Aorta (tissue), 5 donors: ENCODE data around the gene LRTM1. TPM values are rescaled to one million over a fixed set of nuclear protein-coding genes. Genes with fewer than 3 reads are reported as not detected.

ENCODE experiments used
- ATAC-seq: fragments of 200-7000 bp; cut with Tn5 transposase; one replicate; pipeline ENCODE4 v1.9.1; 2022; ENCODE audit warnings: moderate library complexity; ENCODE audit not compliant: low FRiP score
- DNase-seq, 2 donors: peaks; one replicate each; pipeline ENCODE4 v3.0.0-alpha.2; 2020
- H3K27ac ChIP-seq, 2 donors: one replicate each; pipeline ENCODE4 v1.5.1; 2013; ENCODE audit warnings: low read length in 2 of 2, mild to moderate bottlenecking in 2 of 2, moderate library complexity in 2 of 2, control low read depth in 1 of 2, inconsistent platforms in 1 of 2, low read depth in 1 of 2
- H3K27me3 ChIP-seq, 2 donors: one replicate each; pipeline ENCODE4 v1.6.1; 2013; ENCODE audit warnings: control low read depth in 1 of 2, low read length in 1 of 2, mild to moderate bottlenecking in 1 of 2, moderate library complexity in 1 of 2; ENCODE audit not compliant: insufficient read depth in 2 of 2, control insufficient read depth in 1 of 2
- H3K36me3 ChIP-seq, 2 donors: one replicate each; pipeline ENCODE4 v1.6.1; 2013; ENCODE audit warnings: control low read depth in 1 of 2, low read length in 1 of 2, mild to moderate bottlenecking in 1 of 2; ENCODE audit not compliant: insufficient read depth in 2 of 2, control insufficient read depth in 1 of 2
- H3K4me1 ChIP-seq, 2 donors: one replicate each; pipeline ENCODE4 v1.6.1; 2013; ENCODE audit warnings: low read length in 2 of 2, control low read depth in 1 of 2, mild to moderate bottlenecking in 1 of 2, moderate library complexity in 1 of 2; ENCODE audit not compliant: insufficient read depth in 2 of 2, control insufficient read depth in 1 of 2
- H3K4me3 ChIP-seq, 2 donors: one replicate each; pipeline ENCODE4 v1.5.1; 2013; ENCODE audit warnings: low read length in 2 of 2, control low read depth in 1 of 2, mild to moderate bottlenecking in 1 of 2
- H3K9me3 ChIP-seq: one replicate; pipeline ENCODE4 v1.6.1; 2013; ENCODE audit warnings: mild to moderate bottlenecking, low read length; ENCODE audit not compliant: control insufficient read depth
- WGBS, 2 donors: extraction: QIAGEN DNeasy Blood & Tissue Kit; methylation state at CpG; one replicate each; pipeline ENCODE4 v1.1.7; 2013; 5-methylcytosine and 5-hydroxymethylcytosine counted together
- intact Hi-C, 2 donors: fragments of 100-400 bp; cut with DNase I; formaldehyde crosslinking; loops; one replicate each; pipeline versions ENCODE4 v1.14.2 to v1.15.0; 2022
- polyA plus RNA-seq, 2 donors: library from polyadenylated mRNA; stranded (reverse); fragments of 200-250 nt; gene quantifications; one replicate each; pipeline ENCODE4 v1.2.3, GENCODE V29; 2013
- total RNA-seq, 2 donors: library from RNA; stranded (reverse); fragmentation: NEBNext Ultra II Directional; extraction: Animal tissue kit (Norgen Biotek cat#: 25700); gene quantifications; one replicate each; pipeline ENCODE4 v1.2.1, GENCODE V29; 2021
- donor health status: healthy with polysubstance abuse.
- donor health status: Bipolar disorder and iron deficiency.
- donor health status: DM: no; HTN: no; CAD: no.
- donor health status: DM: no; HTN: no; CAD: no.
- donor health status: DM: yes; HTN: yes; CAD: no.

LRTM1 gene
- total and polyA plus RNA-seq, 4 donors: not detected

DNA sequence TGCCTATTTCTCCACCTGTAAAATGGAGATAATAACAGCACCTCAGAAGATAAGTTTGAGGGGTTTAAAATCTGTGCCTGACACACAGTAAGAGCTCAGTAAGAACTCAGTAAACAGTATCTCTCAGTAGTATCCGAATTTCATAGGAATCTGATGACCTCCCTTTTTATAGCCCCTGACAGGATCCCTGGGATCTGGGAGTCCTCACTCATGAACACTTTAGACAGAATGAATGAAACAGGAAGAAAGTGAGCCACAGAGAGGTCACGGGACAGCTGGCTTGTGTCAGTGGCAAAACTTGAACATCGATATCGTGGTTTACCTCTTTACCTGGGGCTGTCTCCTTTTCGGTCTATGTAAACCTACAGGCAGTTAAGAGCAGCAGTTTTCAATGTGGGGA, 51.2 kb downstream of the LRTM1 start:
- Histone ChIP-seq H3K4me1 (no peaks in the 10 kb centered on the region), H3K9me3 (no peaks in the 10 kb centered on the region)

GRCh38 chr3:54875596-54876268, 52.1 kb downstream of the LRTM1 start:
- intact Hi-C loops: no loop called here
- no peak overlapping the region for H3K27ac ChIP-seq
- H3K4me3 ChIP-seq: no peak overlapping the region
- WGBS, 2 donors: 85 to 87% methylated on average over 8 of the region's 8 CpGs
- H3K9me3 ChIP-seq: no peaks in the 10 kb centered on the region
- H3K36me3 ChIP-seq: no peaks in the 10 kb centered on the region
- no peak for ATAC-seq
- DNase-seq: no peak
- H3K4me1 ChIP-seq: no peaks in the 10 kb centered on the region
- no peaks in the 10 kb centered on the region for H3K27me3 ChIP-seq

More for the DNA sequence above, 51.2 kb downstream of the LRTM1 start:
- no peak for ATAC-seq
- H3K27ac ChIP-seq: no peak overlapping the region
- WGBS, 2 donors: 85 to 88% methylated on average over 5 of the region's 5 CpGs
- H3K4me3 ChIP-seq: no peak overlapping the region
- intact Hi-C loops: no loop called here
- H3K27me3 ChIP-seq: no peaks in the 10 kb centered on the region
- DNase-seq: no peak
- H3K36me3 ChIP-seq: no peaks in the 10 kb centered on the region

GRCh38 chr3:54874816-54875556, 52.9 kb downstream of the LRTM1 start:
- DNase-seq: no peak
- WGBS, 2 donors: 81% methylated on average over 7 of the region's 7 CpGs
- H3K27ac ChIP-seq: no peak overlapping the region
- no peaks in the 10 kb centered on the region for H3K9me3 ChIP-seq
- H3K27me3 ChIP-seq: no peaks in the 10 kb centered on the region
- H3K4me1 ChIP-seq: no peaks in the 10 kb centered on the region
- no peak overlapping the region for H3K4me3 ChIP-seq
- intact Hi-C loops: no loop called here
- no peaks in the 10 kb centered on the region for H3K36me3 ChIP-seq
- ATAC-seq: no peak

- no peak overlapping the region for H3K4me3 ChIP-seq
- H3K4me1 ChIP-seq: no peaks in the 10 kb centered on the region
- ATAC-seq: no peak
- H3K27ac ChIP-seq: no peak overlapping the region
- 72 to 75% methylated on average over 8 of the region's 8 CpGs for WGBS, 2 donors
- no peak for DNase-seq
- no peaks in the 10 kb centered on the region for H3K9me3 ChIP-seq
- H3K36me3 ChIP-seq: no peaks in the 10 kb centered on the region
- intact Hi-C loops: no loop called here
- H3K27me3 ChIP-seq: no peaks in the 10 kb centered on the region
Measured at GRCh38 chr3:54873059-54874010, 54.5 kb downstream of the LRTM1 start.

GRCh38 chr3:54871867-54872266, 56.0 kb downstream of the LRTM1 start:
- no peak for DNase-seq
- intact Hi-C loops: no loop called here
- Histone ChIP-seq H3K4me3 (no peak overlapping the region), H3K36me3 (no peaks in the 10 kb centered on the region), H3K9me3 (no peaks in the 10 kb centered on the region), H3K27me3 (no peaks in the 10 kb centered on the region), H3K4me1 (no peaks in the 10 kb centered on the region), H3K27ac (no peak overlapping the region)
- no peak for ATAC-seq
- WGBS, 2 donors: 84 to 85% methylated on average over 4 of the region's 4 CpGs

- DNase-seq: no peak
- Histone ChIP-seq H3K9me3 (no peaks in the 10 kb centered on the region), H3K27ac (no peak overlapping the region), H3K4me3 (no peak overlapping the region), H3K4me1 (no peaks in the 10 kb centered on the region), H3K36me3 (no peaks in the 10 kb centered on the region), H3K27me3 (no peaks in the 10 kb centered on the region)
- 29 to 34% methylated on average over 7 of the region's 7 CpGs for WGBS, 2 donors
- ATAC-seq: no peak
- intact Hi-C loops: no loop called here
Measured at GRCh38 chr3:54870423-54870822, 57.4 kb downstream of the LRTM1 start.
